IMR-90 (cell line): ENCODE results near the gene GOLGA3. TPM values are rescaled to one million over a fixed set of nuclear protein-coding genes. Genes with fewer than 3 reads are reported as not detected.

ENCODE experiments used
- ATAC-seq: fragments of 200-7000 bp; cut with Tn5 transposase; 2 replicates; pipeline ENCODE4 v1.9.1; 2020; ENCODE audit warnings: low read depth, mild to moderate bottlenecking, moderate library complexity
- BruUV-seq: library from RNA; stranded (reverse); fragments of 400-500 nt; replicated peaks from 2 replicates; lab custom pipeline; 2021; lab: Mats Ljungman, UMichigan
- CTCF ChIA-PET: fragments of 300-600 bp; formaldehyde crosslinking; extraction: SDS; loops from one replicate; lab custom pipeline; 2021; ENCODE audit warnings: antibody characterized with exemption; lab: Yijun Ruan, JAX
- POLR2A ChIA-PET: fragments of 300-600 bp; sonication (Branson Sonifier 250); formaldehyde crosslinking; loops from one replicate; lab custom pipeline; 2022; ENCODE audit warnings: antibody characterized with exemption; ENCODE audit not compliant: unreplicated experiment; lab: Charles Lee
- DNase-seq: peaks from one replicate; pipeline ENCODE4 v3.0.0; 2013
- H2AFZ ChIP-seq: replicated peaks from 2 replicates; pipeline ENCODE3; 2013; ENCODE audit warnings: low read length, mild to moderate bottlenecking; ENCODE audit not compliant: poor library complexity
- H2AK5ac ChIP-seq: 2 replicates; pipeline ENCODE4 v1.6.1; 2013; ENCODE audit warnings: low read depth, low read length, inconsistent platforms
- H2AK9ac ChIP-seq: replicated peaks from 2 replicates; pipeline ENCODE3; 2013; ENCODE audit warnings: mild to moderate bottlenecking, low read depth, low read length, moderate library complexity; ENCODE audit not compliant: poor library complexity
- H2BK120ac ChIP-seq: 2 replicates; pipeline ENCODE4 v1.6.1; 2013; ENCODE audit warnings: low read depth, low read length, inconsistent platforms
- H2BK15ac ChIP-seq: 3 replicates; pipeline ENCODE4 v1.6.1; 2013; ENCODE audit warnings: low read depth, low read length, inconsistent platforms
- H2BK20ac ChIP-seq: 2 replicates; pipeline ENCODE4 v1.6.1; 2013; ENCODE audit warnings: low read depth, mild to moderate bottlenecking, inconsistent platforms, low read length, moderate library complexity
- H2BK5ac ChIP-seq: 2 replicates; pipeline ENCODE4 v1.6.1; 2013; ENCODE audit warnings: mild to moderate bottlenecking, low read depth, low read length, inconsistent platforms; ENCODE audit not compliant: poor library complexity, severe bottlenecking
- H3K14ac ChIP-seq: replicated peaks from 2 replicates; pipeline ENCODE4 v1.6.1; 2013; ENCODE audit warnings: low read depth, low read length, inconsistent platforms
- H3K18ac ChIP-seq: 2 replicates; pipeline ENCODE4 v1.6.1; 2013; ENCODE audit warnings: low read depth, low read length, control low read depth
- H3K23ac ChIP-seq: 2 replicates; pipeline ENCODE4 v1.6.1; 2013; ENCODE audit warnings: low read depth, low read length, inconsistent platforms
- H3K27ac ChIP-seq: 2 replicates; pipeline ENCODE4 v1.5.1; 2013; ENCODE audit warnings: mild to moderate bottlenecking, control low read depth, low read length; ENCODE audit not compliant: insufficient read depth
- H3K27me3 ChIP-seq: 2 replicates; pipeline ENCODE4 v1.6.1; 2013; ENCODE audit warnings: low read length; ENCODE audit not compliant: control insufficient read depth, insufficient read depth
- H3K36me3 ChIP-seq: 2 replicates; pipeline ENCODE4 v1.6.1; 2013; ENCODE audit warnings: low read length, mixed read lengths; ENCODE audit not compliant: control insufficient read depth, insufficient read depth
- H3K4ac ChIP-seq: 2 replicates; pipeline ENCODE4 v1.6.1; 2013; ENCODE audit warnings: low read depth, low read length, inconsistent platforms
- H3K4me1 ChIP-seq: 2 replicates; pipeline ENCODE4 v1.6.1; 2013; ENCODE audit warnings: low read length, mixed read lengths; ENCODE audit not compliant: control insufficient read depth, insufficient read depth
- H3K4me2 ChIP-seq: 2 replicates; pipeline ENCODE4 v1.6.1; 2013; ENCODE audit warnings: low read depth, mild to moderate bottlenecking, control low read depth, low read length, moderate library complexity
- H3K4me3 ChIP-seq: 2 replicates; pipeline ENCODE4 v1.5.1; 2013; ENCODE audit warnings: low read depth, mild to moderate bottlenecking, control low read depth, low read length, moderate library complexity; ENCODE audit not compliant: insufficient read depth
- H3K56ac ChIP-seq: 2 replicates; pipeline ENCODE4 v1.6.1; 2013; ENCODE audit warnings: low read length, inconsistent platforms; ENCODE audit not compliant: insufficient read depth; ENCODE audit errors: extremely low read depth
- H3K79me1 ChIP-seq, 2 experiments: 2 replicates each; pipeline ENCODE4 v1.6.1; 2013; ENCODE audit warnings: low read length in 2 of 2, inconsistent platforms in 1 of 2, low read depth in 1 of 2
- H3K9ac ChIP-seq: 2 replicates; pipeline ENCODE4 v1.6.1; 2013; ENCODE audit warnings: low read depth, low read length, control low read depth
- H3K9me1 ChIP-seq: 2 replicates; pipeline ENCODE4 v1.6.1; 2013; ENCODE audit warnings: low read length, inconsistent platforms; ENCODE audit not compliant: insufficient read depth
- H3K9me3 ChIP-seq: 2 replicates; pipeline ENCODE4 v1.6.1; 2013; ENCODE audit warnings: low read length; ENCODE audit not compliant: control insufficient read depth, insufficient read depth
- H4K20me1 ChIP-seq: 2 replicates; pipeline ENCODE4 v1.6.1; 2013; ENCODE audit warnings: low read length, inconsistent platforms; ENCODE audit not compliant: insufficient read depth
- H4K5ac ChIP-seq: 2 replicates; pipeline ENCODE4 v1.6.1; 2013; ENCODE audit warnings: mild to moderate bottlenecking, low read depth, low read length, control low read depth
- H4K8ac ChIP-seq, 2 experiments: 2 replicates each; pipeline ENCODE4 v1.6.1; 2013; ENCODE audit warnings: low read depth in 2 of 2, low read length in 2 of 2, control low read depth in 1 of 2, inconsistent platforms in 1 of 2
- H4K91ac ChIP-seq: 2 replicates; pipeline ENCODE4 v1.6.1; 2013; ENCODE audit warnings: low read depth, low read length, inconsistent platforms; ENCODE audit not compliant: insufficient read depth
- BHLHE40 ChIP-seq: fragments of 150-350 bp; IDR thresholded peaks from 2 replicates; pipeline ENCODE4 v1.6.1; 2016; ENCODE audit warnings: mild to moderate bottlenecking, low read depth, low read length
- CEBPB ChIP-seq: IDR thresholded peaks from 2 replicates; pipeline ENCODE4 v1.6.1; 2012; ENCODE audit warnings: low read depth, low read length, improper control_type of control experiment
- CHD1 ChIP-seq: IDR thresholded peaks from 2 replicates; pipeline ENCODE4 v1.6.1; 2012; ENCODE audit warnings: low read depth, low read length, improper control_type of control experiment
- FOS ChIP-seq: fragments of 150-350 bp; IDR thresholded peaks from 2 replicates; pipeline ENCODE4 v1.6.1; 2016; ENCODE audit warnings: low read depth, low read length
- MAFK ChIP-seq: IDR thresholded peaks from 2 replicates; pipeline ENCODE4 v1.6.1; 2012; ENCODE audit warnings: low read depth, low read length, improper control_type of control experiment
- MAZ ChIP-seq: IDR thresholded peaks from 2 replicates; pipeline ENCODE4 v1.6.1; 2012; ENCODE audit warnings: low read depth, mild to moderate bottlenecking, low read length, improper control_type of control experiment, moderate library complexity, borderline replicate concordance
- MXI1 ChIP-seq: IDR thresholded peaks from 2 replicates; pipeline ENCODE4 v1.6.1; 2012; ENCODE audit warnings: low read depth, mild to moderate bottlenecking, low read length, moderate library complexity, borderline replicate concordance
- NFE2L2 ChIP-seq: fragments of 150-350 bp; IDR thresholded peaks from 2 replicates; pipeline ENCODE4 v1.6.1; 2016; ENCODE audit warnings: low read depth, mild to moderate bottlenecking, low read length
- POLR2A ChIP-seq: IDR thresholded peaks from 2 replicates; pipeline ENCODE4 v1.6.1; 2012; ENCODE audit warnings: mild to moderate bottlenecking, low read depth, low read length
- RAD21 ChIP-seq: IDR thresholded peaks from 2 replicates; pipeline ENCODE4 v1.6.1; 2012; ENCODE audit warnings: low read length, improper control_type of control experiment
- RCOR1 ChIP-seq: IDR thresholded peaks from 2 replicates; pipeline ENCODE4 v1.6.1; 2012; ENCODE audit warnings: mild to moderate bottlenecking, low read length, improper control_type of control experiment; ENCODE audit not compliant: insufficient replicate concordance
- RFX5 ChIP-seq: IDR thresholded peaks from 2 replicates; pipeline ENCODE4 v1.8.0; 2012; ENCODE audit warnings: low read depth, mild to moderate bottlenecking, low read length, moderate library complexity
- SMC3 ChIP-seq: fragments of 150-350 bp; IDR thresholded peaks from 2 replicates; pipeline ENCODE4 v1.6.1; 2016; ENCODE audit warnings: low read depth, mild to moderate bottlenecking, antibody characterized with exemption, low read length, moderate library complexity
- WGBS, 2 experiments: methylation state at CpG; one replicate each; pipeline versions ENCODE4 v1.1.5 to v1.1.7; 2013; ENCODE audit warnings: missing lambda C conversion rate in 2 of 2; ENCODE audit not compliant: insufficient read length in 1 of 2; ENCODE audit errors: extremely low coverage in 2 of 2; 5-methylcytosine and 5-hydroxymethylcytosine counted together
- dilution Hi-C: fragments of 300-500 bp; cut with HindIII; formaldehyde crosslinking; loops from one replicate; pipeline ENCODE4 v1.14.3; 2018; ENCODE audit warnings: low sequenced_read_pairs; ENCODE audit not compliant: unreplicated experiment
- in situ Hi-C: fragments of 300-500 bp; cut with MboI; formaldehyde crosslinking; loops from 3 replicates; pipeline ENCODE4 v1.14.3; 2019; ENCODE audit warnings: low sequenced_read_pairs, inconsistent platforms, mixed read lengths
- intact Hi-C: fragments of 100-400 bp; cut with micrococcal nuclease; formaldehyde crosslinking; loops from 2 replicates; pipeline ENCODE4 v1.10.0; 2022
- polyA plus RNA-seq, 3 experiments: library from polyadenylated mRNA; depleted of rRNA; stranded (reverse); fragments of >200 nt; gene quantifications; 2 replicates each; pipeline ENCODE4 v1.2.3, GENCODE V29; 2012; ENCODE audit warnings: low replicate concordance in 1 of 3
- total RNA-seq: library from RNA; depleted of rRNA; stranded (reverse); fragments of >200 nt; gene quantifications from 2 replicates; pipeline ENCODE4 v1.2.3, GENCODE V29; 2012
- TF ChIP-seq, protein P1 (sequence below): conservative IDR thresholded peaks from 2 replicates; pipeline ENCODE4 v1.5.1; 2012; ENCODE audit warnings: mild to moderate bottlenecking, low read depth, low read length, improper control_type of control experiment
- TF ChIP-seq, protein P2 (sequence below): fragments of 150-350 bp; IDR thresholded peaks from 2 replicates; pipeline ENCODE4 v1.6.1; 2016; ENCODE audit warnings: low read depth, mild to moderate bottlenecking, low read length, moderate library complexity, borderline replicate concordance
- TF ChIP-seq, protein P3 (sequence below): fragments of 150-350 bp; IDR thresholded peaks from 2 replicates; pipeline ENCODE4 v1.6.1; 2017; ENCODE audit warnings: mild to moderate bottlenecking, antibody characterized with exemption, low read length, low read depth

GOLGA3 gene
- total and polyA plus RNA-seq, 2 of the 4 experiments (the other 2 are of a cell fraction) = 39.6 to 99.8 TPM

DNA sequence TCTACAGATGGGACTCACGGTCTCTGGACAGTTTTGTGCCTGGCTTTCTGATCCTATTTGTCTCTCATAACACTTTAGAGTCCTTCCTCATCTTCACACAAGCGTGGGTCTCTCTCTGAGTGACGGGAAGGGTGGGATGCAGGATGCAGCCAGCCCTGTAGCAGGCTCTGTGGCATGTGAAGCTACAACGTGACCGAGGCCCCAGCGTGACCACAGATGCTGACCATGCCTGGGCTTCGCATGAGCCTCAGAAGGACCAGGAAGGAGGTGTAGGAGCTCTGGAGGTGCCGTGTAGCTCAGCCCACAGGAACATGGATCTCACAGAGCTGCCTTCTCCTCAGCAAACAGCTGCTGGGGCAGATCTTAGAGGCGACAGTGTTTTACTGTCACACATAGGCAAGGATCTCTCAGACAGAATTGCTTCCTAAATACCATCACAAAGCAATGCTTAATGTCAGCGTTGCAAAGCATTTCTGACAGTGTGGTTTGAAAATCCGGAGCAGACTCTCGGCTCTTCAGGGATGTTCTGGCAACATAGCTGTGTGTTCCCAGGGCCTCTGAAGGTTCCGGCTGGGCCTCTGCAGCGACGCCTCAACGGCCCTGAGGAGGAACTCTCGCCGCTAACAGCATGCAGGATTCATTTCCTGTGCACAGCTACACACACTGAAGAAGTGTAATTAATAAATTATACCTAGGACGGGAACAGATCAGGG lies 88.9 kb downstream of the GOLGA3 start:
- H3K4me3 ChIP-seq = no peak overlapping the region
- intact Hi-C loops = no loop called here
- H2BK5ac ChIP-seq = no peak overlapping the region
- in situ Hi-C loops = no loop called here
- H3K4ac ChIP-seq = no peak overlapping the region
- no peak overlapping the region for H4K91ac ChIP-seq
- H2BK120ac ChIP-seq = no peak overlapping the region
- no peak for TF ChIP-seq MXI1
- TF ChIP-seq SMC3 = no peak
- TF ChIP-seq RCOR1 = no peak
- no peak for TF ChIP-seq FOS
- no peak for TF ChIP-seq POLR2A
- TF ChIP-seq BHLHE40 = no peak
- TF ChIP-seq CEBPB = no peak
- no peak for TF ChIP-seq CHD1
- TF ChIP-seq, protein P1, sequence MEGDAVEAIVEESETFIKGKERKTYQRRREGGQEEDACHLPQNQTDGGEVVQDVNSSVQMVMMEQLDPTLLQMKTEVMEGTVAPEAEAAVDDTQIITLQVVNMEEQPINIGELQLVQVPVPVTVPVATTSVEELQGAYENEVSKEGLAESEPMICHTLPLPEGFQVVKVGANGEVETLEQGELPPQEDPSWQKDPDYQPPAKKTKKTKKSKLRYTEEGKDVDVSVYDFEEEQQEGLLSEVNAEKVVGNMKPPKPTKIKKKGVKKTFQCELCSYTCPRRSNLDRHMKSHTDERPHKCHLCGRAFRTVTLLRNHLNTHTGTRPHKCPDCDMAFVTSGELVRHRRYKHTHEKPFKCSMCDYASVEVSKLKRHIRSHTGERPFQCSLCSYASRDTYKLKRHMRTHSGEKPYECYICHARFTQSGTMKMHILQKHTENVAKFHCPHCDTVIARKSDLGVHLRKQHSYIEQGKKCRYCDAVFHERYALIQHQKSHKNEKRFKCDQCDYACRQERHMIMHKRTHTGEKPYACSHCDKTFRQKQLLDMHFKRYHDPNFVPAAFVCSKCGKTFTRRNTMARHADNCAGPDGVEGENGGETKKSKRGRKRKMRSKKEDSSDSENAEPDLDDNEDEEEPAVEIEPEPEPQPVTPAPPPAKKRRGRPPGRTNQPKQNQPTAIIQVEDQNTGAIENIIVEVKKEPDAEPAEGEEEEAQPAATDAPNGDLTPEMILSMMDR = no peak
- no peak for TF ChIP-seq NFE2L2
- TF ChIP-seq, protein P2, sequence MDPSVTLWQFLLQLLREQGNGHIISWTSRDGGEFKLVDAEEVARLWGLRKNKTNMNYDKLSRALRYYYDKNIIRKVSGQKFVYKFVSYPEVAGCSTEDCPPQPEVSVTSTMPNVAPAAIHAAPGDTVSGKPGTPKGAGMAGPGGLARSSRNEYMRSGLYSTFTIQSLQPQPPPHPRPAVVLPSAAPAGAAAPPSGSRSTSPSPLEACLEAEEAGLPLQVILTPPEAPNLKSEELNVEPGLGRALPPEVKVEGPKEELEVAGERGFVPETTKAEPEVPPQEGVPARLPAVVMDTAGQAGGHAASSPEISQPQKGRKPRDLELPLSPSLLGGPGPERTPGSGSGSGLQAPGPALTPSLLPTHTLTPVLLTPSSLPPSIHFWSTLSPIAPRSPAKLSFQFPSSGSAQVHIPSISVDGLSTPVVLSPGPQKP = no peak
- no peak for TF ChIP-seq RAD21
- TF ChIP-seq MAZ = no peak
- TF ChIP-seq, protein P3, sequence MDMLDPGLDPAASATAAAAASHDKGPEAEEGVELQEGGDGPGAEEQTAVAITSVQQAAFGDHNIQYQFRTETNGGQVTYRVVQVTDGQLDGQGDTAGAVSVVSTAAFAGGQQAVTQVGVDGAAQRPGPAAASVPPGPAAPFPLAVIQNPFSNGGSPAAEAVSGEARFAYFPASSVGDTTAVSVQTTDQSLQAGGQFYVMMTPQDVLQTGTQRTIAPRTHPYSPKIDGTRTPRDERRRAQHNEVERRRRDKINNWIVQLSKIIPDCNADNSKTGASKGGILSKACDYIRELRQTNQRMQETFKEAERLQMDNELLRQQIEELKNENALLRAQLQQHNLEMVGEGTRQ = no peak
- no peak for TF ChIP-seq MAFK
- no peak for TF ChIP-seq RFX5
- DNase-seq (no peak), ATAC-seq (no peak)
- H4K5ac ChIP-seq = no peak overlapping the region
- H3K9me1 ChIP-seq = peaks cover 5% of the 10 kb centered on the region
- dilution Hi-C loops = no loop called here
- H4K8ac ChIP-seq = no peak overlapping the region
- no peak overlapping the region for H2BK20ac ChIP-seq
- H2AFZ ChIP-seq = no peak overlapping the region
- peaks cover 71% of the 10 kb centered on the region for H3K36me3 ChIP-seq
- H3K23ac ChIP-seq = no peak overlapping the region
- peaks cover 54% of the 10 kb centered on the region for H4K20me1 ChIP-seq
- 93% methylated on average over 3 of the region's 19 CpGs; no CpG with 5 or more reads in 1 of the 2 experiments for WGBS, 2 experiments
- no peak overlapping the region for H3K27ac ChIP-seq
- peaks cover 30 to 52% of the 10 kb centered on the region in 2 experiments for H3K79me1 ChIP-seq
- H3K4me2 ChIP-seq = no peak overlapping the region
- no peak overlapping the region for H2BK15ac ChIP-seq
- ChIA-PET POLR2A (no interaction called here), CTCF (interaction anchor here (0.6 kb wide), 1 partner anchor 18 kb away, joined by 4 read pairs; no protein-coding TSS in a partner anchor)
- no peak overlapping the region for H3K14ac ChIP-seq
- H2AK9ac ChIP-seq = no peak overlapping the region
- BruUV-seq = TSS peak; percentile 2
- no peak overlapping the region for H3K18ac ChIP-seq
- no peaks in the 10 kb centered on the region for H3K4me1 ChIP-seq
- H3K9me3 ChIP-seq = no peaks in the 10 kb centered on the region
- no peaks in the 10 kb centered on the region for H3K27me3 ChIP-seq
- no peak overlapping the region for H3K56ac ChIP-seq
- H3K9ac ChIP-seq = no peak overlapping the region
- no peak overlapping the region for H2AK5ac ChIP-seq
